Tongue (tissue), 3 donors: ENCODE data around the gene TENT4B. TPM values are rescaled to one million over a fixed set of nuclear protein-coding genes. Genes with fewer than 3 reads are reported as not detected.

Experiments used
- DNase-seq: peaks from one replicate; pipeline ENCODE4 v3.0.0-alpha.2; 2015
- small RNA-seq: library from RNA; depleted of rRNA; stranded (forward); fragments of <200 nt; gene quantifications from one replicate; pipeline ENCODE3, GENCODE V24; 2014; ENCODE audit warnings: low replicate concordance
- total RNA-seq: library from RNA; depleted of rRNA; stranded (reverse); fragments of >200 nt; gene quantifications from one replicate; pipeline ENCODE4 v1.2.3, GENCODE V29; 2014

The TENT4B gene
- total RNA-seq, 1 donor from 2014 or later = 10.3 TPM

DNA sequence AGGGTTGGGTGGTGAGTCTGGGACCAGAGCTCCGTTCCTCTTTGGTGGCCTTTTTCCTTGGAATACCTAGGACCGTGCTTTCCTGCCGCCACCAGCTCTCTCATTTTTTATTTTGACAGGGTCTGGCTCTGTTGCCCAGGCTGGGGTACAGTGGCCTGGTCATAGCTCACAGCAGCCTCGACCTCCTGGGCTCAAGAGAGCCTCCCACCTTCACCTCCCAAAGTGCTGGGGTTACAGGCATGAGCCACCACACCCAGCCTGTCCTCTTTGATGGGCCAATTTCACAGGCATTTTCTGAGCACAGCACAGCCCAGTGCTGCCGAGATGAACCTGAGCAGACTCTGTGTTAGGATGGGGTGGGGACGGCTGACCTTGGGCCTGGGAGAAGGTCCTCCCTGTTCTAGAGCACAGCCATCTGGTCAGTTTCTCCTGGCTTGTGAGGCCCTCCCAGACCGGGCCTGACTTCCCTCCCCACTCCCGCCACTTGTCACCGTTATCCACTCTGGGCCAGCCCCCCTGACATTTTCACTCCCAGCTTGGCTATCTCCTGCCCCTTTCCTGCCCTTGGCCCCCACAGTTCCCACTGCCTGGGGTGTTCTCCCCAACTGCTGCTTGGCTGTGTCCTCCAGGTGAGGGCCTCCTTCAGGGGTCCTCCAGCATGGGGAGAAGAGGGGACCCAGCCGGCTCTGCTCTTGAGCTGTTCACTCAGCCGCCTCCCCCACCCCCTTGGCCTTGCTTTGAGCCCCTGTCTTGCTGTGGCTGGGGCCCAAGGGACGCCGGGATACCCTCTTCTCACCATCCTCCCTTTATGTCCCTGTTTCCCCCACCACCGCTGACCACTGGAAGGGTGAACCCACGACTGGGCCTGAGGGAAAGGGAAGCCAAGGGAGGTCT lies 118.3 kb downstream of the TENT4B start:
- DNase-seq = no peak

- no peak for DNase-seq
Observed at GRCh38 chr16:50272111-50272571, 119.0 kb downstream of the TENT4B start.

GRCh38 chr16:50272687-50273381 lies 119.7 kb downstream of the TENT4B start:
- no peak for DNase-seq

GRCh38 chr16:50273382-50273690 lies 120.2 kb downstream of the TENT4B start:
- no peak for DNase-seq

GRCh38 chr16:50273888-50274325 lies 120.8 kb downstream of the TENT4B start:
- no peak for DNase-seq

GRCh38 chr16:50274326-50275097 lies 121.4 kb downstream of the TENT4B start:
- DNase-seq = no peak

- DNase-seq = no peak
Observed at GRCh38 chr16:50275098-50275415, 122.0 kb downstream of the TENT4B start.

GRCh38 chr16:50275428-50276325 lies 122.6 kb downstream of the TENT4B start:
- no peak for DNase-seq

GRCh38 chr16:50276326-50276640 lies 123.2 kb downstream of the TENT4B start:
- DNase-seq = no peak

GRCh38 chr16:50276801-50277555 lies 123.9 kb downstream of the TENT4B start:
- no peak for DNase-seq

DNA sequence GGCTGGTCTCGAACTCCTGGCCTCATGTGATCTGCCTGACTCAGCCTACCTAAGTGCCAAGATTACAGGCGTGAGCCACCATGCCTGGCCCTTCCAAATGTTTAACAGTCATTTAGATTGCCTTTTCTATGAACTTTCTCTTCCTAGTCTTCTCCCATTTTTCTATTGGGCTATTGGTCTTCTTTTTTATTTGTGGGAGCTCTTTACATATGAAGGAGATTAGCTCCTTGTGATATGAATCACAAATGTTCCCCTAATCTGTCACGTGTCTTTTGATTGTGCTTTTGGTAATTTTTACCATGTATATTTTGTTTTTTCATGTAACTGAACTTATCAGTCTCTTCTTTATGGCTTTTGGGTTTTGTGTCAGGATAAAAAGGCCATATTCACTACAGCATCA lies 125.1 kb downstream of the TENT4B start:
- DNase-seq = no peak

GRCh38 chr16:50279504-50279865 lies 126.4 kb downstream of the TENT4B start:
- DNase-seq = no peak

- no peak for DNase-seq
Observed at GRCh38 chr16:50280932-50281331, 127.8 kb downstream of the TENT4B start.

Small RNA genes within 50 kb of the gene (small RNA-seq; reads per million reads assigned to genes)
- gene RF00156 (not detected), gene RPL10P14 (not detected)

Other genes with a start within 250 kb of the TENT4B start
- 35.5 TPM for gene CNEP1R1, start 128.1 kb upstream of the TENT4B start, total RNA-seq
- gene HEATR3, start 87.3 kb upstream of the TENT4B start, total RNA-seq = 20.2 TPM
- gene ADCY7, start 113.2 kb downstream of the TENT4B start, total RNA-seq = 31.0 TPM
- gene BRD7, start 215.7 kb downstream of the TENT4B start, total RNA-seq = 44.2 TPM